ENCODE data around the gene UBN1.

GRCh38 chr16:4899474-4899846 is 52.2 kb downstream of the UBN1 start:
- TF ChIP-seq CTCF (IDR thresholded peaks at IDR 0.05) (no peak), POLR2A (IDR thresholded peaks at IDR 0.05) (no peak), EP300 (IDR thresholded peaks at IDR 0.05) (no peak)

All from tibial nerve (tissue), 4 donors.